Upper lobe of left lung (tissue), 4 donors: ENCODE measurements around the gene ILK.

Source experiments
- EP300 ChIP-seq, 4 donors: sonication (generic); formaldehyde crosslinking; IDR thresholded peaks; one replicate each; pipeline ENCODE4 v1.5.1; 2017; ENCODE audit warnings: antibody characterized with exemption in 4 of 4, control low read depth in 2 of 4
- POLR2A ChIP-seq, 4 donors: fragments of 450-650 bp; IDR thresholded peaks; one replicate each; pipeline ENCODE4 v1.5.1; 2016 to 2017; ENCODE audit warnings: antibody characterized with exemption in 4 of 4, mild to moderate bottlenecking in 2 of 4
- POLR2AphosphoS5 ChIP-seq, 2 donors: sonication (generic); formaldehyde crosslinking; IDR thresholded peaks; one replicate each; pipeline ENCODE4 v1.5.1; 2017; ENCODE audit warnings: antibody characterized with exemption in 2 of 2
- TF ChIP-seq, protein P1 (sequence below), 6 experiments: fragments of 450-650 bp in 4 of 6; fragments of 200-600 bp in 2 of 6; sonication (generic) in 2 of 6; IDR thresholded peaks; one replicate each; pipeline ENCODE4 v1.5.1; 2016 to 2019; ENCODE audit warnings: antibody characterized with exemption in 6 of 6

DNA sequence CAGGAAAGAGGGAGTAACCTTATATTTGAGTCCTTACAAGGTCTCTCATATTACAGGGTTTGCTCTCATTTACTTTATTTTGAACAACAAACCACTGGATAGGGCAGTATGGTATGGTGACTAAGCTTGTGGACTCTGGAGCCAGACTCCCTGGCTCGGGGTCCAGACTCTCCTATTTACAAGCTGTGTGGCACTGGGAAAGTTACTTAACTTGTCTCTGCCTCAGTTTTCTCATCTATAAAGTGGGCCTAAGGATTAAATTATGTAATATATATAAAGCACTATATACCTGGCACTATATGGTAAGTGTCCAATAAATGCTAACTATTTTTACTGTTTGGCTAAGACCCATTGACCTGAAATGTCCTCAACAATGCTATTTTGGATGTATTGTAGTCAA is 53.8 kb downstream of the ILK start:
- TF ChIP-seq POLR2AphosphoS5 (IDR thresholded peaks at IDR 0.05) (no peak), EP300 (IDR thresholded peaks at IDR 0.05) (no peak), POLR2A (IDR thresholded peaks at IDR 0.05) (no peak)
- TF ChIP-seq, protein P1, sequence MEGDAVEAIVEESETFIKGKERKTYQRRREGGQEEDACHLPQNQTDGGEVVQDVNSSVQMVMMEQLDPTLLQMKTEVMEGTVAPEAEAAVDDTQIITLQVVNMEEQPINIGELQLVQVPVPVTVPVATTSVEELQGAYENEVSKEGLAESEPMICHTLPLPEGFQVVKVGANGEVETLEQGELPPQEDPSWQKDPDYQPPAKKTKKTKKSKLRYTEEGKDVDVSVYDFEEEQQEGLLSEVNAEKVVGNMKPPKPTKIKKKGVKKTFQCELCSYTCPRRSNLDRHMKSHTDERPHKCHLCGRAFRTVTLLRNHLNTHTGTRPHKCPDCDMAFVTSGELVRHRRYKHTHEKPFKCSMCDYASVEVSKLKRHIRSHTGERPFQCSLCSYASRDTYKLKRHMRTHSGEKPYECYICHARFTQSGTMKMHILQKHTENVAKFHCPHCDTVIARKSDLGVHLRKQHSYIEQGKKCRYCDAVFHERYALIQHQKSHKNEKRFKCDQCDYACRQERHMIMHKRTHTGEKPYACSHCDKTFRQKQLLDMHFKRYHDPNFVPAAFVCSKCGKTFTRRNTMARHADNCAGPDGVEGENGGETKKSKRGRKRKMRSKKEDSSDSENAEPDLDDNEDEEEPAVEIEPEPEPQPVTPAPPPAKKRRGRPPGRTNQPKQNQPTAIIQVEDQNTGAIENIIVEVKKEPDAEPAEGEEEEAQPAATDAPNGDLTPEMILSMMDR (IDR thresholded peaks at IDR 0.05): no peak
